ENCODE results near the gene PROSER2. TPM values are rescaled to one million over a fixed set of nuclear protein-coding genes. Genes with fewer than 3 reads are reported as not detected.

Gene PROSER2
- total and polyA plus RNA-seq, 2 of the 13 experiments (the other 11 are each of a cell fraction or from before 2014, with no cell fraction given) = 6.9 to 7.7 TPM

- TF ChIP-seq TFE3 (CRISPR knock-in tag; IDR thresholded peaks at IDR 0.05) = 0 out of 2 replicates have a peak, but pooled peaks have one; percentile 69
- TF ChIP-seq THAP11 (CRISPR knock-in tag; IDR thresholded peaks at IDR 0.05) = peak; percentile 43; the same call in 1 of the 2 replicates
- TF ChIP-seq IRF2 (CRISPR knock-in tag; IDR thresholded peaks at IDR 0.05) = peak; percentile 53; the same call in 1 of the 2 replicates
- no peak for TF ChIP-seq ZNF367 (CRISPR knock-in tag; IDR thresholded peaks at IDR 0.05; ENCODE audit: borderline replicate concordance)
- TF ChIP-seq SATB2 (CRISPR knock-in tag; IDR thresholded peaks at IDR 0.05) = no peak
- no peak for TF ChIP-seq ZBTB40 (IDR thresholded peaks at IDR 0.05)
- no peak for TF ChIP-seq ZBTB40 (CRISPR knock-in tag; IDR thresholded peaks at IDR 0.05)
- no peak for TF ChIP-seq ZNF841 (CRISPR knock-in tag; IDR thresholded peaks at IDR 0.05; ENCODE audit: borderline replicate concordance)
- no peak for TF ChIP-seq HNRNPK (IDR thresholded peaks at IDR 0.05; ENCODE audit: low read depth, low read length, poor library complexity, severe bottlenecking)
- no peak for TF ChIP-seq PREB (CRISPR knock-in tag; IDR thresholded peaks at IDR 0.05)
- peak; percentile 49; the same call in 1 of the 2 replicates for TF ChIP-seq CBX5 (CRISPR knock-in tag; IDR thresholded peaks at IDR 0.05; ENCODE audit: borderline replicate concordance)
- no peak for TF ChIP-seq RAD51 (IDR thresholded peaks at IDR 0.05; ENCODE audit: borderline replicate concordance)
- TF ChIP-seq ZBTB42 (CRISPR knock-in tag; IDR thresholded peaks at IDR 0.05) = 0 out of 2 replicates have a peak, but pooled peaks have one; percentile 72
- TF ChIP-seq ZNF766 (CRISPR knock-in tag; IDR thresholded peaks at IDR 0.05; ENCODE audit: borderline replicate concordance) = no peak
- TF ChIP-seq KMT2B (CRISPR knock-in tag; IDR thresholded peaks at IDR 0.05) = 0 out of 2 replicates have a peak, but pooled peaks have one; percentile 31
These were observed 58.6 kb downstream of the PROSER2 start (continued) for GRCh38 chr10:11881477-11882417.

Data from HepG2 (cell line).